NOMO-1 treated with dmso at 0.1 percent for 144 hours (cell line): Measurements from ENCODE around the gene ZNF12.
"Not testable (repeated sequence)": the region's sequence is repeated elsewhere in the genome, so short reads cannot be mapped to it uniquely, and the experiment has no call there.

Experiments used
- DNase-seq: peaks from one replicate; lab custom pipeline; 2025; ENCODE audit not compliant: unreplicated experiment; lab: John Stamatoyannopoulos, UW

ZNF12 gene

DNA sequence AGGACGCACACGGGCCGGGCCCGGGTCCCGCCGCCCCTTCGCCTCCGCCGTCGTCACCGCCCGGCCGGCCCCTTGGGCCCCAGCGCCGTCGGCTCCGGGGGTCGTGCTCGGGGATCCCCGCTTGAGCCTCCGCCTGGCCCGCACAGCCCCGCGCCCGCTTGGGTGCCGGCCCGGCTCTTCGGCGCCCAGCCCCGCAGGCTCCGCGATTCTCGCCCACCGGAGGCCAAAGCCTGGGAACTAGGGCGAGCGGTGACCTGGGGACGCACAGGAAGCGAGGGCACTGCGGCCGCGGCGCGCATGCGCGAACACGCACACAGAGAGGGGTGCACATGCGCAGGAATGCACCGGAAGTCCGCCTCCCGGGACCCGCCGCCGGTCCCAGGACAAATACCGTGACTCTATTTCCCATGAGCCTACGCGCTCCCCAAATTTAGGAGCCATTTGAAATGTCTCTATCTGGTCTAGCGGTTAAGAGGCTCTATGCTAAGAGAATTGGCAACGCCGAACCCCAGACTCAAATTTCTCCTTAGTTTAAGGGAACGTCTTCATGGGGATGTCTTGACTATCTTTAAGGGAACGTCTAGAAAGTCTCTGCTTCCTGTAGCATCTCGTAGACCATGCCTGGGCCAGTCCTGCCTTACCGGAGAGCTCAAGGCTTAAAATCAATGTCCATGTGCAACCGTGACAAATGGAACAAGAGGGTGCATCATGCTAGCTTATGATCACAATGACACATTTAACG lies at the start of gene ZNF12:
ZNF12 (minus strand) TSS at position 282 of the 742 bp plus-strand sequence. CDS start 1,774 bp downstream, outside the sequence.
- DNase-seq = peak; percentile 76

DNA sequence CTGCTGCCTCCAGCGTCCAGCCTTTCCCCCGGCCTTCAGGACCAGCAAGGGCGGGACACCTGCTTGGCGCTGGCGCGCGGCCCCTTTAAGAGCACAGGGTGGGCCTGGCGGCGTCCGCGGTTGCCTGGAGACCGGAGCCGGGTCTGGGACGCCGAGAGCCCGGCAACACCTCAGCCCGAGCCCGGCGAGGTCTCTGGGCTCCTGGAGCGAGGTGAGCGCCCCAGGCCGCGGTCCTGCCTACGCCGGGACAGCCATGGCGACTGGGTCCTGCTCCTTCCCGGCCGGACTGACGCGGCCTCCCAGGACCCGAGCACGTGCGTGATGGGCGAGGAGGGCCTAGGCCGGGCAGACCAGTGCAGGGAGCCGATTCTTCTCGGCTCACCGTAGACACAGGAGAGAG lies 47.2 kb upstream of the ZNF12 start, which contains the start of gene RSPH10B2:
RSPH10B2 (plus strand) TSS at position 140 of the 400 bp plus-strand sequence. CDS start 3,575 bp downstream, outside the sequence.
- not testable (repeated sequence) for DNase-seq

DNA sequence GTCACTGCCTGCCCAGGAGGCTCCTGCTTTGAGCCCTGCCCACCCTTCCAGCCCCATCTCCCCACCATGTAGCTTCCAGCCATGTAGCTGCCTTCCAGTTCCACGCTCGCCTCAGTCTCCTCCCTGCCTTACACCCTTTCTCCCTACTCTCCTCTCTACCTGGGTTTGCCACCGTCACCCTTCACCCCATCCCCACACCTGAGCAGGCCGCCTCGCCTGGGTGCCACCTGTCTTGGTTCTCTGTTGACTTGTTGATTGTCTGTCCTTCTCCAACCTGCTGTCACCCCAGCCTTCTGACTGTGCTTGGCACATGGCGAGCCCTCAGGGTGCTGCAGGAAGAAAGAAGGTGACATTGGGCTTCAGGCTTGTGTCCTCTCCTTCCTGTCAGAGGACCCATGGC lies 43.4 kb upstream of the ZNF12 start:
- DNase-seq = not testable (repeated sequence)

DNA sequence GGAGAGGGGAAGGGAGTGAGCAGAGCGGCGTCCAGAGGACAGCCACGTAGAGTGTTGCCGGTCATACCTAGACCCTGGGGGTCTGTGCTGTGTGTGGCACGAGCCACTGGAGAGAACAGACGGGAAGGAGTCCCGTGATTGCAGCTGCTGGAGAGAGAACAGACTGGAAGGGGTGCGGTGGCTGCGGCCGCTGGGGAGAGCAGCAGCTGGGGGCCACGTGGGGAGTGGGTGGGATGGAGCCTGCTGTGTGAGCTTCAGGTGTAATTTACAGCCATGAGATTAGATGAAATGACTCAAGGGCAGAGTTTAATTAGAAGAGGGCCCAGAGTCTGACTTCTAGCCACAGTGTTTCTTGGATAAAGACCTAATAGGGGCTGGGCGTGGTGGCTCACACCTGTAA lies 42.6 kb upstream of the ZNF12 start:
- DNase-seq = not testable (repeated sequence)

DNA sequence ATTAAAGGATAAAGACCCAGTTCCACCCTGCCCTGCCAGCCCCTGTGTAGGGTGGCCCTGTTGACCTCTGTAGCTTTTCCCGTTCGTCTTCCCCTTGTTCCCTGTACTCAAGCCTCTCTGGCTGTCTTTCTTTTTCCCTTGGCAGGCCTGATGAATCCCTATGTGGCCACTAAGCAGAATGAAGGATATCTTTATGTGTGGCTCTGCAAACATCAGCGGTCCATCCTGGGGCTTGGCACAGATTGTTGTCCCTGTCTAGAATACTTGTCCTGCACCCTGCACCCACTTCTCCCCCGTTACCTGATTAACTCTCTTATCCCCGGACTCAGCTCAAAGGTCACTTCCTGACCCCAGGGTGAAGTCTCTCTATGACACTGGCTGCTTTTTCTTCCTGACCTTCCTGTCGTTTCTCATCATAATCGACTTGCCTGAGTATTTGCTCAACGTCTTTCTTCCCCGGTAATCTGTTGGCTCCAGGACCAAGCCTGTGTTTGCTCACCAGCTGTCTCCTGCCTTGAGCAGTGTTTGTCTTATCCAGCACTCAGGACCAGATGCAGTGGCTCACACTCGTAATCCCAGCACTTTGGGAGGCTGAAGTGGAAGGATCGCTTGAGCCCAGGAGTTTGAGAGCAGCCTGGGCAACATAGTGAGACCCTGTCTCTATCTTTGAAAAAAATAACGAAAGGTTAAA lies 37.8 kb upstream of the ZNF12 start:
- DNase-seq = not testable (repeated sequence)

DNA sequence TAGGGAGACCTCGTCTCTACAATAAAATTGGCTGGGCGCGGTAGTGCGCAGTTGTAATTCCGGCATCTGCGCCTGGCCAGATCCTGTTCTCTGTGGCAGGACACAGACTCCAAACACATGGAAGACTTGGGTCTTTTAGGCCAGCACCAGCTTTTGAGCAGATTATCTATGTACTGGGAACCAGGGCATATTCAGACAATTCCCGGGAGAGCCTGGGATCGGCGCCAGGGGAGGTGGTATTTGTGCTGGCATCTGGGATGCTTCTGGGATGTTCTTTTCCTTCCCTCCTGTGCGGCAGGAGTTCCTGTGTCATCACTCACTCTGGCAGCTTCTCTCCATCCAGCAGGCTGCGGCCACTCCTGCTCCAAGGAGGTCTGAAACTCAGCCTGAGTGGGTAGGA lies 31.7 kb upstream of the ZNF12 start:
- not testable (repeated sequence) for DNase-seq

DNA sequence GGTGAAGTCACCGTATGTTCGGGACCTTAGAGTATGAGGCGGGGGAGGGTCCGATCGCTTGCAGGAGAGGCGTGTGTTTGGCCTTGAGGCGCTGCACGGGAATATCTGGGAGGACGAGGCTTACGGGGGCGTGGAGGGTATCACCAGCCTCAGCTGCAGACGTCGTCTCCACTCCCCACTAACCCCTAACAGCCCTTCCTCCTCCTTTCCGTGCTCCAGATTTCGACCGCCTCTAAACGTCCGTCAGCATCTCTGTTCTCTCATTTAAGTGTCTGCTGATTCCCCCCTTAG lies 23.5 kb upstream of the ZNF12 start:
- DNase-seq = no peak

DNA sequence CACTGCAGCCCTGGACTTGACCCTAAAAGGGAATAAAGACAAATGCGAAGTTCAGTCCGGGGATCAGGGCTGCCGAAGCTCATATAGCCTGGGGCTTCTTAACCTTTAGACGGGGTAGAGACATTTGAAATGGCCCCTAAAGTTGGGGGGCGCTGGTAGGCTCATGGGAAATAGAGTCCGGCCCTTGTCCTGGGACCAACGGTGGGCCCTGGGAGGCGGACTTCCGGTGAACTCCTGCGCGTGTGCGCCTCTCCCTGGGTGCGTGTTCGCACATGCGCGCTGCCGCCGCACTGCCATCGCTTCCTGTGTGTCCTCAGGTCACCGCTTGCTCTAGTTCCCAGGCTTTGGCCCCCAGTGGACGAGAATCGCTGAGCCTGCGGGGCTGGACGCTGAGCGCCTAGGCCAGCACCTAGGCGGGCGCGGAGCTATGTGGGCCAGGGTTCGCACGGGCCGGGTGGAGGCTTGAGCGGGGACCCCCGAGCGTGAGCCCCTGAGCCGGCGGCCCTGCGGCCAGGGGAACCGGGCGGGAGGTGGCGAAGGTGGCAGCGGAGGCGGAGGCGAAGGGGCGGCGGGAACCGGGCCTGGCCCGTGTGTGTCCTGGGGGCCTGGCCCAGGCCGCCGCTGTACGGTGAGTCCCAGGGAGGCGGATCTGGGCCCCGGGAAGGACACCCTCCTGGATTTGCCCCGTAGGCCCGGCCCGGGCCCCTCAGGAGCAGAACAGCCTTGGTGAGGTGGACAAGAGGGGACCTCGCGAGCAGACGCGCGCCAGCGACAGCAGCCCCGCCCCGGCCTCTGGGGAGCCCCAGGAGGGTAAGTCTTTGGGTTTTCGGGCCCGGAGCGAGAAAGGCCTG lies 23.0 kb upstream of the ZNF12 start:
- peak; percentile 56 for DNase-seq

DNA sequence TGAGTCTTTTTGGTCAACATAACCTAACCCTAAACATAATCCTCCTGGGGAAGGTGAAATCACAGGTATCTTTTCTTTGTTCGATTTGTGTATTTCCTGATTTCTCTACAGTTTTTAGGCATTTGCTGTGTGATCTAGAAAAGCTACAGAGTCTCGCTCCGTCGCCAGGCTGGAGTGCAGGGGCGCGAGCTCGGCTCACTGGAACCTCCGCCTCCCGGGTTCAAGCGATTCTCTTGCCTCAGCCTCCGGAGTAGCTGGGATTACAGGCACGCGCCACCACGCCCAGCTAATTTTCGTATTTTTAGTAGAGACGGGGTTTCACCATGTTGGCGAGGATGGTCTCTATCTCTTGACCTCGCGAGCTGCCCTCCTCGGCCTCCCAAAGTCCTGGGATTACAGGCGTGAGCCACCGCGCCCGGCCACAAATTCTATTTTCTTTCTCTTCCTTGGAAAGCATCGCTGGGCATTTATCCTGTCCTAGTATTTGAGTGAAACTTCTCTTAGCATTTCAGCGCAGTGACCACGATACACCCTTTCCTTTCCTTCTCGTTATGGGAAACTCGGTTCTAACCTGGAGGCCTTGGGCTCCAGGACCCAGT lies 22.2 kb upstream of the ZNF12 start:
- DNase-seq = not testable (repeated sequence)

DNA sequence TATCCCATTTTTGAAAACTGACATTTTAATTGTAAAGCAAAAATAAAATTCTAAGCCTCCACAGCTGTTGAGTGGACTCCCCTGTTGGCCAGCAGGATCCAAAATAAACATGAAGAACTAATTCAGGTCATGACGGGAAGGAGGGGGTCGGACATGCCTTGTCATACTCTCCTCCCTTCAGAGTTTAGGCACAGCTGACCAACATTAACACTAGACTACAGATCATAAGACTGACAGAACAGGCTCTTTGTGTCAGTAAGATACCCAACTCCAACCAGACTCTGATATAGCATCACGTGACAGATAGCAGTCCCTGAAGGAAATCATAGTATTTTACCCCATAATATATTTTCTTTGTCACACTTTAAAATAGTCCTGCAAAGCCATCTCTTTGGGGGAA lies 20.9 kb upstream of the ZNF12 start:
- DNase-seq = no peak

DNA sequence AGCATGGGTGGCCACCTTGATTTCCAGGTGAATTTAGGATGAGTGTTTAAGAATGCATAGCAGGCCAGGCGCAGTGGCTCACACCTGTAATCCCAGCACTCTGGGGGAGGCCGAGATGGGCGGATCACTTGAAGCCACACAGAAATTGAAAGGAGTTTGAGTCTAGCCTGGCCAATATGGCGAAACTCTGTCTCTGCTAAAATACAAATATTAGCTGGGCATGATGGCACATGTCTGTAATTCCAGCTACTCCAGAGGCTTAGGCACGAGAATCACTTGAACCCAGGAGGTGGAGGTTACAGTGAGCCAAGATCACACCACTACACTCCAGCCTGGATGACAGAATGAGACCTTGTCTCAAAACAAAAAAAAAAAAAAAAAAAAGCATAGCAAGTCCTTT lies 19.6 kb upstream of the ZNF12 start:
- DNase-seq = not testable (repeated sequence)

DNA sequence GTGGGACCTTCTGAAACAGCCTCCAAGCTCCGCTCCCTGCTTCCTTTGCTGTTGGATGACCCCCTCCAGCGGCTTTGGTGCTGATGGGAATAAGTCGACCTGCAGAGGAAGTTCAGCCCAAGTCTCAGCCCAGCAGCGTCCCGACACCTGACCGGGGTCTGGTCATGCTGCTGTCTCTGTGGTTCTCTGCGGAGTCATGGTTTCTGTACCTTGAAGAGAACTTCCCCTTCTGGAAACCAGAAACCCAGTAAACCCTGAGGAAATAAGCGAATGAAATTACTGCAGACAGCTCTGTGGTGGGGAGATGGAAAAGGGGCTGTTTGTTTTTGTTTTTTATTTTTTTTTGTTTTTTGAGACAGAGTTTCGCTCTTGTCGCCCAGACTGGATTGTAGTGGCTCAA lies 18.3 kb upstream of the ZNF12 start:
- DNase-seq = peak; percentile 33

DNA sequence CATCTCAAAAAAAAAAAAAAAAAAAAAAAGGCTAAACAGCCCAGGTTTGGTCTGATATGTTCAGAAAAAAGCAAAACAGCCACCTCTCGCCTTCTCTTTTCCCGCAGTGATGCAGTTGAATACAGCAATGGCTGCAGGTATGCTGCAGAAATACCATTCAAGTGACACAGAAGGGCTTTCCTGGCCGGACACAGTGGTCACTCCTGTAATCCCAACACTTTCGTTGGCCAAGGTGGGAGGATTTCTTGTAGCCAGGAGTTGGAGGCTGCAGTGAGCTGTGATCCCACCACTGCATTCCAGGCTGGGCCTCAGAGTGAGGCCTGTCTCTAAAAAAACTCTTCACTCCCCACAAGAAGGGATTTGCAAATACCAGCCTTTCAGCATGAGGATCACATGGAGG lies 17.6 kb upstream of the ZNF12 start:
- not testable (repeated sequence) for DNase-seq

DNA sequence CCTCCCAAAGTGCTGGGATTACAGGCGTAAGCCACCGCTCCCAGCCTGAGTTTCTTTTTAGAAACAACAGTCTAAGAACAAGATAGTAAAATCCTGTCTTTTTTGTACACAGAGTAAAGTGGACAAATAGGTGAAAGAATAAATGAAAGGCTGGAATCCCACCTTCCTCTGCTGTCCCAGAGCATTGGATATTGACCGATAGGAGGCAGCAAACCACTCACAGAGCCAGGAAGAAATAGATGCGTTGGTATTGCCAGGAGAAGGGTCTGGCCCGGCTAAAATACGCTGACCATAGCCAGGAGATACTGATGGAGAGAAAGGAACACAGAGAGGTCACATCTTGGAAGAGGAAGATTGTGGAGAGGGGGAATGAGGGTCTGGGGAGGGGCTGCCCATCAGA lies 11.4 kb upstream of the ZNF12 start:
- DNase-seq = no peak

DNA sequence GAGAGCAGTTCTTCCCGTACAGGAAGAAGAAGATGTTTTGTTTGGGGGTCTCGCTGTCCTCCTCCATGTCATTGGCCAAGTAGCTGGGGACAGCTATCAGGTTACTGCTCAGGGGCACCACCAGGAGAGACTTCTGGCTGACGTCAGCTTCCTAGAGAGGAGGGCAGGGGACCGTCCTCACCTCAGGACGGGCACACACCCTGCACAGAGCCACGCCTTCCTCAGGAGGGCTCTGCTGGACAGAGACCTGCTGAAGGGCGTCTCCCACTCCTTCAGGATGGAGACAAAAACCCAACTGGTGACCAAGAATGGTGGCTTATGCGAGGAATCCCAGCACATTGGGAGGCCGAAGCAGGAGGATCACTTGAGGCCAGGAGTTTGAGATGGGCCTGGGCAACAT lies 9.2 kb upstream of the ZNF12 start:
- not testable (repeated sequence) for DNase-seq

DNA sequence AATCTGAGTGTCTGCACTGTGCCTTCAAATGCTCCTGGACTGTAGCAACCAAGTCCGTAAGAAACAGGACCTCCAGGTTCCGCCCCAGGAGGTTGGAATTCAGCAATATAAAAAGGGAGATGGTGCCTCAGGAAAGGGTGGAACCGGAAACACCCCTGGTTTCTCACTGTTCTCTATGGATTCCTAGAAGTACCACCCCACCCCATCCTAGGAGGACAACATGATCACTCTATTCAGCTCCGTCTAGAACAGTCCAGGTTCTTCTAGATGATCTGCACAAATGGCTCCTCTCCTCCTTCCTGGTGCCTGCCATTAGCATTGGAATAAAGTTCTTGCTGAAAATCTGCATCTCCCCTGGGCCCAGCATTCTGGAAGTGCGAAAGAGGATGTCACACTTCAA lies 7.6 kb upstream of the ZNF12 start:
- DNase-seq = no peak

DNA sequence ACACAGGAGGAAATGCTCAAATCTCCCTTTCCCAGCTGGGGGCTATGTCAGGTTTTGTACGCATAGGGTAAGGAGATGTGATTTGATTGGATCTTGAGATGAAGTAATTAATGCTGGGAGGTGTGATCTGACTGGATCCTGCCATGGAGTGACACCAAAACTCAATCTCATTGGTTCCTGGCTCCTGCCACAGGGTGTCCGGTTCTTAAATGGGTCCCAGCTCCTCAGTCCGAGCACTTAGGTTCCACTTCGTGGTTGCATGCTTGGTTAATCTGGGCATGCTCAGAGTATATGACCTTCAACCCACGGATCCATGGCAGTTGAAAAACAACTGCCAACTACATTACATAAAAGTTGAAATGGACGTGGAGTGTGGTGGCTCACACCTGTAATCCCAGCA lies 3.1 kb upstream of the ZNF12 start:
- no peak for DNase-seq

DNA sequence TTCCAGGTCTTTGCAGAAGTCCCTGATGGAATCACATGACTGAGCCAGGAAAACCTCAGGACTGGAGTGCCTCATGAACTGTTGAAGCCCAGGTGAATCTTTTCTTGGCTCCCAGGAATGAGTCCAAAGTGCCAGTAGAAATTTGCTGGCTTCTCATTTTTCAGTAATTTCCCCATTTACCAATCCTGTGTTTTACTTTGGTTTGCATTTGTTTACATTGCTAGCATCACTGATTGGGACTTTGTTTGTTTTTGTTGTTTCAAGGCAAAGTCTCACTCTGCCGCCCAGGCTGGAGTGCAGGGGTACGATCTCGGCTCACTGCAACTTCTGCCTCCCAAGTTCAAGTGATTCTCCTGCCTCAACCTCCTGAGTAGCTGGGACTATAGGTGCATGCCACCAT lies 1.6 kb upstream of the ZNF12 start:
- no peak for DNase-seq

DNA sequence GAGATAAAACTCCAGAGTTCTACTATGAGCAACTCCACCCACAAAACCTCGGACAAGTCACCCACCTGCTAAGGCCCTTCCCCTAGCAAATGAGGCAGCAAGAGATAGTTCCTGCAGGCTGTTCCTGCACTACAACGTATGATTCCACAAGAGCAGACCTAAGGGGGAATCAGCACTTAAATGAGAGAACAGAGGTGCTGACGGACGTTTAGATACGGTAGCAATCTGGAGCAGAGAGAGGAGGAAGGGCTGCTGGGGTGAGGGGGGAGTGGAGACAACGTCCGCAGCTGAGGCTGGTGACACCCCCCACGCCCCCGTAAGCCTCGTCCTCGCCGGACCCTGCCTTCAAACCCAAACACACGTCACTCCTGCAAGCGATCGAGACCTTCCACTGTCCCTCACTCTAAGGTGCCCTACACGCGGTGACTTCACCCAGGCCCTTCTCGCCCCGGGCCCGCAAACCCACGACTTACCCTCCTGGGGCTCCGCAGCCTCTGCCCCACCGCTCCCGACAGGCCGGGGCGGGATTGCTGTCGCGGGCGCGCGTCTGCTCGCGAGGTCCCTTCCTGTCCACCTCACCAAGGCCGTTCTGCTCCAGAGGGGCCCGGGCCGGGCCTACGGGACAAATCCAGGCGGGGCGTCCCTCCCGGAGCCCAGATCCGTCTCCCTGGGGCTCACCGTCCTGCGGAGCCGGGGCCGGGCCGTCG lies 635 bp downstream of the ZNF12 start:
- peak; percentile 10 for DNase-seq

DNA sequence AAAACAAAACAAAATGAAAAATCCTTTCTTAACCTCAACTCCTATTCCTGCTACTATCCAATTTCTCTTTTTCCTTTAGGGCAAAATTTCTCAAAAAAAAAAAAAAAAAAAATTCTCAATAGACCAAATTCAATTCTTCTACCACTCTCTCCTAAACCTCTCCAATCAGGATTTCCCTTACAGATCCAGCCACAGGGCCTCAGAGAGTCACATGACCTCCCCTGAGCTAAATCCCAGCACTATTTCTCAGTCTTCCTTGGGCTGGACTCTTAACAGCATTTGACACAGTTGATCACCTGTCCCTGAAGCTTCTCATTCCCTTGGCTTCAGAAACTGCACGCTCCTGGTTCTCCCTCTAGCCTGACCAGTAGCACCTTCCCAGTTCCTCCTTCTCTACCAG lies 4.9 kb downstream of the ZNF12 start:
- DNase-seq = no peak

DNA sequence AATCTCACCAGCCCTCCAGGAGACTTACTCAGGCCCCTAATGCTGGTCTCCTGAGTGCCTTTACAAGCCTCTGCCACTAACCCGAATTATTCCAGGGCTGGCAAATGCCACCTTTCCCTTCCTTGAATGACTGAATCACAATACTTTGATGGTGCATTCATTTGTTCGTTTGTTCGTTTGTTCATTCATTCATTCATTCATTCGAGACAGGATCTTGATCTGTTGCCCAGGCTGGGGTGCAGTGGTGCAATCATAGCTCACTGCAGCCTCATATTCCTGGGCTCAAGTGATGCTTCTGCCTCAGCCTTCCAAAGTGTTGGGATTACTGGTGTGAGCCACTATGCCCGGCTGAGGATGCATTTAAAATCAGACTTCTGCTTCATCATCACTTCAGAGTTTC lies 6.0 kb downstream of the ZNF12 start:
- no peak for DNase-seq
